ENCODE measurements around the gene PUS1. TPM values are rescaled to one million over a fixed set of nuclear protein-coding genes. Genes with fewer than 3 reads are reported as not detected.

Gene PUS1
- total and polyA plus RNA-seq, 10 of the 15 experiments (the other 5 are each of a cell fraction or from before 2014, with no cell fraction given) = 1.3 to 74.2 (median 25.4) TPM

GRCh38 chr12:131928711-131929580, at the start of gene PUS1 (continued):
- TF ChIP-seq HCFC1 (IDR thresholded peaks at IDR 0.05; ENCODE audit: low read length) (peak; percentile 64), SP1 (IDR thresholded peaks at IDR 0.05; ENCODE audit: low read depth, low read length) (peak; percentile 43), ZNF217 (IDR thresholded peaks at IDR 0.05) (no peak), ZBED1 (IDR thresholded peaks at IDR 0.05; ENCODE audit: borderline replicate concordance) (no peak), NR2C1 (IDR thresholded peaks at IDR 0.05) (peak; percentile 85), NBN (IDR thresholded peaks at IDR 0.05) (peak; percentile 20; the same call in 1 of the 2 replicates), MYB (IDR thresholded peaks at IDR 0.05; ENCODE audit: borderline replicate concordance, low read depth, low read length) (no peak), TARDBP (IDR thresholded peaks at IDR 0.05; ENCODE audit: borderline replicate concordance) (0 out of 2 replicates have a peak, but pooled peaks have one; percentile 32), CREB1 (IDR thresholded peaks at IDR 0.05; ENCODE audit: low read depth) (0 out of 2 replicates have a peak, but pooled peaks have one; percentile 26), ZNF384 (IDR thresholded peaks at IDR 0.05; ENCODE audit: borderline replicate concordance, low read depth, low read length) (no peak), KDM1A (IDR thresholded peaks at IDR 0.05; ENCODE audit: borderline replicate concordance) (no peak), CBFB (IDR thresholded peaks at IDR 0.05; ENCODE audit: low read depth) (no peak), IRF4 (IDR thresholded peaks at IDR 0.05; ENCODE audit: low read depth, low read length) (no peak), E4F1 (IDR thresholded peaks at IDR 0.05; ENCODE audit: borderline replicate concordance, partially characterized antibody) (peak; percentile 63), SMAD5 (IDR thresholded peaks at IDR 0.05; ENCODE audit: low read depth) (peak; percentile 66; the same call in 1 of the 2 replicates), NFYB (IDR thresholded peaks at IDR 0.05; ENCODE audit: insufficient read depth, low read depth, low read length) (no peak), RAD21 (IDR thresholded peaks at IDR 0.05; ENCODE audit: insufficient read depth, low read depth, low read length) (no peak), MTA2 (IDR thresholded peaks at IDR 0.05; ENCODE audit: low read depth) (no peak), TCF12 (IDR thresholded peaks at IDR 0.05; ENCODE audit: low read depth, low read length) (peak; percentile 49; the same call in 1 of the 2 replicates), TAF1 (IDR thresholded peaks at IDR 0.05; ENCODE audit: borderline replicate concordance, low read depth, low read length) (peak; percentile 90), ZZZ3 (IDR thresholded peaks at IDR 0.05; ENCODE audit: control insufficient read depth, insufficient read length, low read depth) (no peak), KAT2A (conservative IDR thresholded peaks at IDR 0.05; ENCODE audit: control insufficient read depth, low read depth, low read length) (no peak), CHD4 (IDR thresholded peaks at IDR 0.05) (no peak), POLR2AphosphoS5 (IDR thresholded peaks at IDR 0.05; ENCODE audit: low read length) (peak; percentile 94), CHD1 (IDR thresholded peaks at IDR 0.05; ENCODE audit: low read depth, low read length) (no peak), NR2C2 (IDR thresholded peaks at IDR 0.05; ENCODE audit: borderline replicate concordance, control insufficient read depth, insufficient read length, low read depth) (no peak), BCL3 (IDR thresholded peaks at IDR 0.05; ENCODE audit: borderline replicate concordance, insufficient read depth, low read depth, low read length, poor library complexity, severe bottlenecking) (no peak), YBX1 (IDR thresholded peaks at IDR 0.05) (no peak), ZSCAN29 (IDR thresholded peaks at IDR 0.05) (no peak)

Data from GM12878 (cell line).